ENCODE measurements around the gene ST14.

ST14 gene

DNA sequence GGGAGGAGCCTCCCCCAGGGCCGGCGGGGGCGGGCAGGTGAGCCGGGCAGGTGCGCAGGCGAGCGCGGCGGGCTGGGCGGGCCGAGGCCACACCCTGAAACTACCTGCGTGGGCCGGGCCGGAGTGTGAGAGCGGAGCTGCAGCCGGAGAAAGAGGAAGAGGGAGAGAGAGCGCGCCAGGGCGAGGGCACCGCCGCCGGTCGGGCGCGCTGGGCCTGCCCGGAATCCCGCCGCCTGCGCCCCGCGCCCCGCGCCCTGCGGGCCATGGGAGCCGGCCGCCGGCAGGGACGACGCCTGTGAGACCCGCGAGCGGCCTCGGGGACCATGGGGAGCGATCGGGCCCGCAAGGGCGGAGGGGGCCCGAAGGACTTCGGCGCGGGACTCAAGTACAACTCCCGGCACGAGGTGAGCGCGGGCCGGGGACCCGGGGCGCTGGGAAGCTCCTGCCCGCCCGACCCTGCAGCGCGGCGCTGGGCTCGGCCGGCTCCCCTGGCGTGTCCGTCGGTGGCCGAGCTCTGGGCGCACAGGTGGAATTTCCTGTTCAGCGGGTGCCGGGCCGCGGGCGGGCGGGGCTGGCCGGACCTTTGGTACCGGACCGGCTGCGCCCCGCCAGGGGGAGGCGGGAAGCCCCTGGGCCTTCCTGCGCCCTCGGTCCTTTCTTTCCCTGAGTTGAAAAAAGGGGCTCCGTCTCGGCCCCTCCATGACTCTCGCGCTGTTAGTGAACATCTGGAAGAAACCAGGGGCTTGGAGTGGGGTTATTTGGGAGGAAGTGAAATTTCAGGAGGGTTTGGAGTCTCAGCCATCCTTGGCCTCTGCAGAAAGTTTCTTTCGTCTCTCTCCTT is at the start of gene ST14:
ST14 (plus strand) TSS at position 126 of the 841 bp plus-strand sequence; CDS start at position 324, 198 bp downstream.
- TF ChIP-seq, protein P1, sequence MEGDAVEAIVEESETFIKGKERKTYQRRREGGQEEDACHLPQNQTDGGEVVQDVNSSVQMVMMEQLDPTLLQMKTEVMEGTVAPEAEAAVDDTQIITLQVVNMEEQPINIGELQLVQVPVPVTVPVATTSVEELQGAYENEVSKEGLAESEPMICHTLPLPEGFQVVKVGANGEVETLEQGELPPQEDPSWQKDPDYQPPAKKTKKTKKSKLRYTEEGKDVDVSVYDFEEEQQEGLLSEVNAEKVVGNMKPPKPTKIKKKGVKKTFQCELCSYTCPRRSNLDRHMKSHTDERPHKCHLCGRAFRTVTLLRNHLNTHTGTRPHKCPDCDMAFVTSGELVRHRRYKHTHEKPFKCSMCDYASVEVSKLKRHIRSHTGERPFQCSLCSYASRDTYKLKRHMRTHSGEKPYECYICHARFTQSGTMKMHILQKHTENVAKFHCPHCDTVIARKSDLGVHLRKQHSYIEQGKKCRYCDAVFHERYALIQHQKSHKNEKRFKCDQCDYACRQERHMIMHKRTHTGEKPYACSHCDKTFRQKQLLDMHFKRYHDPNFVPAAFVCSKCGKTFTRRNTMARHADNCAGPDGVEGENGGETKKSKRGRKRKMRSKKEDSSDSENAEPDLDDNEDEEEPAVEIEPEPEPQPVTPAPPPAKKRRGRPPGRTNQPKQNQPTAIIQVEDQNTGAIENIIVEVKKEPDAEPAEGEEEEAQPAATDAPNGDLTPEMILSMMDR (IDR thresholded peaks at IDR 0.05; ENCODE audit: control extremely low read depth, extremely low read depth, low read depth, missing control alignments) = no peak
- CTCF ChIA-PET = interaction anchor here (1.4 kb wide), 1 partner anchor 237 kb away, joined by 3 read pairs; no protein-coding TSS in a partner anchor
- POLR2A ChIA-PET = no interaction called here
- peak; percentile 70 for DNase-seq (ENCODE audit: extremely low spot score)

DNA sequence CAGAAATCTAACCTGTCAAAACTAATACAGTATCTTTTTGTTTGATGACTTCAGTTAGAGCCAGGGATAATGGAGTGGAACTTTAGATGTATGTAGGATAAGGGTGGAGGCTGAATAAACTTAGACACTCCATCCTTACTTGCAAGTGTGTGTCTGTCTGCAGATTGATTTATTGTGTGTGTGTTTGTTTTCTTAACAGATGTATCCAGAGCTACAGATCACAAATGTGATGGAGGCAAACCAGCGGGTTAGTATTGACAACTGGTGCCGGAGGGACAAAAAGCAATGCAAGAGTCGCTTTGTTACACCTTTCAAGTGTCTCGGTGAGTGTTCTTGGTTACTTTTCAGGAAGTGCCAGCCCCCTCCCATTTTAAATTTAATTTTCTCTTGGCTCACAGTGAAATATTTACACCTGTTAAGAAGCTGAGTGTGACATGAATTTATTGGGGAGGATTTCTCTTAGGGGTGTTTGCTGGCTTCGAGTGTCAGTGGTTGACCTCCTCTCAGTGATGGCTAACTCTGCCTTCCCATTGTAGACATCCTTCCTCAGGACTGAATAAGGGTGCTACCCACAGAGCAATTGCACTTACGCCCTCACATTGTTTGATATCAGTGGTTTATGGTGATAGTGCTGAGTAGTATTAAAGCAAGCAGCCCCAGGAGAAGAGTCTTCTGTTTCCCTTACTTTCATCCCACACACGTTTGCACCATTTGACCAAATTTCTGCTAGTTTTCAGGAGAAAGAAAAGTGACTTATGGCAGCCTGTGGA is 49.1 kb upstream of the ST14 start:
- POLR2A ChIA-PET = no interaction called here
- CTCF ChIA-PET = interaction anchor here (1.5 kb wide), 1 partner anchor 21 kb away, joined by 4 read pairs; no protein-coding TSS in a partner anchor
- TF ChIP-seq, protein P1 (IDR thresholded peaks at IDR 0.05; ENCODE audit: control extremely low read depth, extremely low read depth, low read depth, missing control alignments) = no peak
- no peak for DNase-seq (ENCODE audit: extremely low spot score)

DNA sequence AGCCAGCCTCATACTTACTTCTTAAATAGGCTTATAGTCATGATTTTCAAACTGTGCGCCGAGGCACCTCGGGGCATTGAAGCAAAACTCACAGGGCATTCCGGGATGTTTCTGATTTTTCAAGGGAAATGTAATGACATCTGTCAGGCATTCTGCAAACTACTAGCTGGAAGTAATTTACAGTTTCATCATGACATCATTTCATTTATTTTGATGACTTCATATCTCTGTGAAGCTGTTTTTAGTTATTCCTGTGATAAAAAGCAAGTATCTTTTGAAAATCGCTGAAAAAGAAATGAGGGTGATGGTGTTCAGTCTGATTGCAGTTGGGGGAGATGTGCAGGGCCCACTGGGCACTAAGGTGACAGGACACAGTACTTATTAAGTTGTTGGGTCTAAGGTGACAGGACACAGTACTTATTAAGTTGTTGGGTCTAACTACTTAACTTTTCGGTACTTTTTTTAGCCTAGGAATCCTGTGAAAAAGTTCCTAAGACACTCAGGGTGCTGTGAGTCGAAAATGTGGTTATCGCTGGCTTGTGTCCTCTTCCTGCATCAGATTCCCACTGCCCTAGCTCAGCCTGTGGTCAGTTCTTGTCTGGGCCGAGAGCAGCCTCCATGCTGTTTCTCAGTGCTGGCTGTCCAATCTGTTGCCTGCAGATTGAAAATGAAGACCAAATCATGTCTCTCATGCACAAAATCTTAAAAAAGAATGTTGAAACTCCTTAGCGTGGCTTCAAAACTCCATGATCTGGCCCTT is 47.3 kb upstream of the ST14 start:
- ChIA-PET POLR2A (no interaction called here), CTCF (interaction anchor here (1.5 kb wide), 1 partner anchor 20 kb away, joined by 4 read pairs; no protein-coding TSS in a partner anchor)
- no peak for DNase-seq (ENCODE audit: extremely low spot score)
- TF ChIP-seq, protein P1 (IDR thresholded peaks at IDR 0.05; ENCODE audit: control extremely low read depth, extremely low read depth, low read depth, missing control alignments) = no peak

DNA sequence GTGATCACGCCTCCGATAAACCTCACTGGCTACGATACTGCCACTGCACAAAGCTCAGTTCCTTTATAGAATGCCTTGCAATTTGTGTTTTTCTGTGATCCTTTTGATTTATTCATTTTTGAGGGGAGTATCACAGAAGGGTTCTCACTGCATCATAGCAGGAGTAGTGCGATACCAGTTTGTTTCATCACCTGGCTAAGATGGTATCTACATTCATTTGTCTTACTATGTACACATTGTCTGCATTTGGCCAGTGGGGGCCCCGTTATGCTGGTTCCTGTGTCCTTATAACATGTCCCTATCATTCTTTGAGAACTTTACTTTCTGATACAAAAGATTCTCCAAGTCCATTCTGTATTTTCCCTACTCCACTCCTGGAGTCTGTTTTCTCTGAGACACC is 45.3 kb upstream of the ST14 start:
- TF ChIP-seq, protein P1 (IDR thresholded peaks at IDR 0.05; ENCODE audit: control extremely low read depth, extremely low read depth, low read depth, missing control alignments) = no peak
- no peak for DNase-seq (ENCODE audit: extremely low spot score)
- ChIA-PET POLR2A (no interaction called here), CTCF (interaction anchor here (1.9 kb wide), 1 partner anchor 18 kb away, joined by 9 read pairs; no protein-coding TSS in a partner anchor)

DNA sequence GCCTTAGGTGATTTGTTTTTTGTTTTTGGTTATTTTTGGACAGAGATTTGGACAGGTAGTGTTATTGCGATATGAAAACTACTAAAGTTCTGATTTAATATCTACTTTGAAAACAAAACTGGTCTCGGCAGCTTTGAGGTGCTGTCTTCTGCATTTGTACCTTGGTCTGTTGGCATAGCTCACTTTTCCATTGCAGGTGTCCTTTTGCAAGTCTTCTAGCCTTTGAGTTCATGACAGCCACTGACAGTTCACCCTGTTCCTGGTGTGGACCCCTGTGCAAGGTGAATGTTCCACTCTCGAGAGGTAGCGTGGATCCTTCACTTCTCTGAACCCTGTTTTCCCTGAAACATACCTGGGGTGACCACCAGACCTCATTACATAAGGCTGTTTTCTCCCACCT is 44.9 kb upstream of the ST14 start:
- TF ChIP-seq, protein P1 (IDR thresholded peaks at IDR 0.05; ENCODE audit: control extremely low read depth, extremely low read depth, low read depth, missing control alignments) = no peak
- ChIA-PET CTCF (interaction anchor here (1.9 kb wide), 1 partner anchor 18 kb away, joined by 9 read pairs; no protein-coding TSS in a partner anchor), POLR2A (no interaction called here)
- DNase-seq (ENCODE audit: extremely low spot score) = no peak

DNA sequence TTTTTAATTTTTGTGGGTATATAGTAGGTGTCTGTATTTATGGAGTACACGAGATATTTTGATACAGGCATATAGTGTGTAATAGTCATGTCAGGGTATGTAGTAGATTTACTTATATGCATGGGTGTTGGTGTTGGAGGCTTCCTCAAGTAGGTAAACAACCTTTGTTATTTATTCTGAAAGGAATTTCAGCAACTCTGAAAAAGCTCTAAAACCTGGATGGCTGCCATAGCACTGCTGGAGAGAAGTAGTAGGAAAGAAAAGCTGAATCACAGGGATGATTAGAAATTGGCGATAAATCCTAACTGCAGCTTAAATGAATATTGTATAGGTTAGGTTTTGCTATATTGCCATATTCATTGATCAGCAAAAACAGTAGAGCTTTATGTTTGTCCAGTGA is 44.4 kb upstream of the ST14 start:
- TF ChIP-seq, protein P1 (IDR thresholded peaks at IDR 0.05; ENCODE audit: control extremely low read depth, extremely low read depth, low read depth, missing control alignments) = no peak
- DNase-seq (ENCODE audit: extremely low spot score) = no peak
- POLR2A ChIA-PET = no interaction called here
- CTCF ChIA-PET = interaction anchor here (0.7 to 1.9 kb wide), 3 partner anchors 14 to 19 kb away, joined by 3 to 9 read pairs (median 3); no protein-coding TSS in a partner anchor
